GM21447 (cell line): ENCODE data around the gene YEATS2.
"Not testable (repeated sequence)": the region's sequence is repeated elsewhere in the genome, so short reads cannot be mapped to it uniquely, and the experiment has no call there.

ENCODE experiments used
- ATAC-seq: cut with Tn5 transposase; IDR thresholded peaks from one replicate; pipeline ENCODE4 v1.9.1; 2021; ENCODE audit not compliant: unreplicated experiment

Gene YEATS2

DNA sequence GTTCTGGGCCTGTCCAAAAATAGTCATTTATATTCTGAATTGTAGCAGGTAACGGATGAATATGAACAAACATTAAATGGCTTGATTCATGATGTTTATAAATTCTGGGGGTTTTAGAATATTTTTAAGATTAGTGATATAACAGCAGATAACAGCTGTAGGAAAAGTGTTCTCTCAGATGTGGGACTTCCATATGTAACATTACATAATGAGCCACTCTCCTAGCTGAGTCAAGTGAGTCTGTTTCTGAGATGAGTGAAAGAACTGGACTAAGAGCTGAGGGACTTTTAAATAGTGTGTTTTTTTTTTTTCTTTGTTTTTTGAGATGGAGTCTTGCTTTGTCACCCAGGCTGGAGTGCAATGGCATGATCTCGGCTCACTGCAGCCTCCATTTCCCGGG, 13.9 kb downstream of the YEATS2 start:
- no peak for ATAC-seq

DNA sequence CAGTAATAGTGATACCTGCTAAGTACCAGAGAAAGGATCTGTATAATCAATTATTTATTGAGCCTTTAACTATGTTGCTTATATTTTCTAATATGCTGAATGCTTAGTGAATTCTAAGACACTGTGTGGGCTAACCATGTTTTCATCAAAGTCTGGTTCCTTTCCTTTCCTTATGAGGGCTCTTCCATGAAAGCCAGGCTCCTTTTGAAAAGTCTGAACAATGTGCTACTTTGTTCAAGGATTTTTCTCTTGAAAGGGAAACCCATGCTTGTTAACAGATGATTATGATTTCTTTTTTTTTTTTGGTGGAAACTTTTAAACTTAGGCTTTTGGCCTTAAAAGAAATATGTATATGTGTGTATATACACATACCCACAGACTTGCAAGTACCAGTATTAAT, 17.0 kb downstream of the YEATS2 start:
- no peak for ATAC-seq

DNA sequence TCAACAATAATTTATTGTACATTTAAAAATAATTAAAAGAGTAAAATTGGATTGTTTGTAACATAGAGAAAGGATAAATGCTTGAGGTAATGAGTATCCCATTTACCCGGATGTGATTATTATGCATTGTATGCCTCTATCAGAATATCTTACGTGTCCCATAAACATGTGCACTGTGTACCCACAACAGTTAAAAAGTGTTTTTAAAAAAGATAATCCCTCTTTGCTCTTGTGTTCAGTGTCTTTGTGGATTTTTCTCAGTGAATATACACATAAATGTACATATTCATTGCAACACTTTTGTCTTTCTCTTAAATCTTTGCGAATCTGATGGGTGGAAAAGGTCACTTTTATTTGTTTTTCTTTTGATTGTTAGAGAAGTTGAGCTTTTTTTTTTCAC, 20.4 kb downstream of the YEATS2 start:
- ATAC-seq = no peak

DNA sequence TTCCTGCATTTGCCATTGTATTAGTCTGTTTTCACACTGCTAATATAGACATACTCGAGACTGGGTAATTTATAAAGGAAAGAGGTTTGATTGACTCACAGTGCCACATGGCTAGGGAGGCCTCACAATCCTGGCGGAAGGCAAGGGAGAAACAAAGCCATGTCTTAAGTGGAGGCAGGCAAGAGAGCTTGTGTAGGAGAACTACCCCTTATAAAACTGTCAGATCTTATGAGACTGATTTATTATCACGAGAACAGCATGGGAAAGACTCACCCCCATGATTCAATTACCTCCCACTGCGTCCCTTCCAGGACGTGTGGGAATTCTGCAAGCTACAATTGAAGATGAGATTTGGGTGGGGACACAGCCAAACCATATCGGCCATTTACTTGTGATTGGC, 27.8 kb downstream of the YEATS2 start:
- ATAC-seq = no peak

DNA sequence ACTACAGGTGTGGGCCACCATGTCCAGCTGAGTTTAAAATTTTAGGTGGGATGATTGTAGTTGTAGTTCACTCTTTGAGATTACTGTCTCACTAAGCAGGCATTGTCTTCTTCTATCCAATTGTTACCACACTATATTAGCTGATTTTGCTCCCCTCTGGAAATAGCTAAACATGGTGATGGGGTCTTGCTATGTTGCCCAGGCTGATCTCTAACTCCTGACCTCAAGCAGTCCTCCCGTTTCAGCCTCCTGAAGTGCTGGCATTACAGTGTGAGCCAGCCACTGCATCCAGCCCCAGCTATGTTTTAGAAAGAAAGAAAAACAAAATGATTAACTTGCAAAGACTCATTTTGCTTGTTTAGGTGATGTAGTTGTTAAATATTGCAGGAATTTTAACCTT, 30.6 kb downstream of the YEATS2 start:
- no peak for ATAC-seq

DNA sequence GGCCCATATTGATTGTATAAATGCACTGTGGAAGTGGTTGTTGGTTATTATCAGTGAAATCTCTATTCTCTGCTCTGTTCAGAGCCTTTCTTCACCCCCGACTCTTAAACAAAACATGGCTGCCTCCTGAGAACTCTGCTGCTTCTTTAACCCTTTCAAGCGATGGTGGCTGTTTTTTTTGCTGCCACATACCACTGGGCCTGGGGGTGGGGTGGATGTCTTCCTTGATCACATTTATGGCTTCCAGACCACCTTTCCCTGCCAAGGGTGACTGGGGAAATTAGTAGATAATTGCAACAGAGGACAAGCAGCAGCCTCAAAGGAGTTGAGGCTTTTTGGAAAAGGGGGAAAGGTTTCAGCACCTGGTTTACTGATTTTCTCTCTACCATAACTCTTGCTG, 32.8 kb downstream of the YEATS2 start:
- ATAC-seq = no peak

DNA sequence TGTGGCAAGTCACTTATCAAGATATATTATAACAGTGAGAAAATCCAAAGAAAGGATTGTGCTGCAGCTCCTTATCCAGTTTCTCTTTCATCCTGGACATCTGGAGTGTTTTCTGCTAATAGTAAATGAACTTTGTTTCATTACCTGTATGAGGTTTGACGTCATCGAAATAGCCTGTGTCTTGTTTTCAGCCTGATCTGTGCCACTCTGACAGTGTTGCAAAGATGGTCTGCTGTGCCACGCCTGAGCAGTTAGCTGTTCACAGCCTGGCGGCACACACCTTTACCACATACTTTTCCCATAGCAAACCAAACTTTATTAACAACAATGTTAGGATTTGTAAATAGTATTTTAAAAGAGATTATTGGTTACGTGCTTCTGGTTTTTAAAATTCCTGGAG, 34.0 kb downstream of the YEATS2 start:
- ATAC-seq = no peak

DNA sequence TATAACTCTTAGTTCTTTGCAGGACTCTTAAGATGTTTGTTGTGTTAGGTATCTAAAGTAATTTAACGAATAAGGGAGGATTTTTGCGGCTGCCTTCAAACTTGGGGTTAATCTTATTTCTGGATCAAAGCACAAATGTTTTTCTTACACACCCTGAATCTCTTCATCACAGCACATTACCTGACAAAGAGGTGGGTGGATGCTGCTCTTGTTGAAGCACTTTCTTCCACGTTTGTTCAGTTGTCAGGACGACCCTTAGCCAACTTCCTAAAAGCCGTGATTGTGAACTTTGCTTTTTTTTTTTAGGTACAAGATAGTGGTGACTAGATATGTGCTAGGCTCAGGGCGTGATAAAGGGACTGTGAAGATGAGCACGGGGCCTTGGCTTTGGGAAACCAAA, 36.0 kb downstream of the YEATS2 start:
- no peak for ATAC-seq

DNA sequence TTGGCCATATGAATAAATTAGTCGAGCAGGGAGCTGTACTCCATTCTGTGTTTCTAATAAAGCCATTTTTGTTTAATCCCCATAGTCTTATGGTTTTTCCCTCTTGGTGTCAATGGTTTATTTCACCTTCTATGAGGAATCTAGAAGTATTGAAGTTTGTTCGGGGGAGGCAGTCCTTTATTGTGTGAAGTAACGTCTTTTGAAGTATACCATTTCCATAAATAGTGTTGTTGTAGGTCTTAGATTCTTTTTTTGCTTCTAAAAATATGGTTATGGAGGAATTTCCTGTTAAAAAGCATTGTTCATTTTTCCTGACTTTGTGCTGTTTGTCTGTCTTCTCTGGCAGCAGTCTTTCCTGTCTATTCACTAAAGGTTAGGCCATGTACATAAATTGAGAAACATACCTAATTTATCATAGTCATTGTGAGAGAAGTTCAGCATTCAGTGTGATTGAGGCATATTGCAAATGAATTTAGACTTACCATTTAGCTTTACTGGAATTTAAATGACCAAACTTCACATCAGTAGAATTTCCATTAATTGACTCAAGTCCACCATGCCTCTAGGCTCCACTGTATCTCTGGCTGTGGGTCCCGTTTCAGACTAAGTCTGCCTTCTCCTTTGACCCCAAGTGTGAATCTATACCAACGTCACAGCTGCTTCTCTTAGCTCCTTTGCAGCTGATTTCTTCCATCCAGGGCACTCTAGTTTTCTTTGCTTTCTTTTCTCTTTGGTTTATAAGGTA, 37.3 kb downstream of the YEATS2 start:
- ATAC-seq = no peak

DNA sequence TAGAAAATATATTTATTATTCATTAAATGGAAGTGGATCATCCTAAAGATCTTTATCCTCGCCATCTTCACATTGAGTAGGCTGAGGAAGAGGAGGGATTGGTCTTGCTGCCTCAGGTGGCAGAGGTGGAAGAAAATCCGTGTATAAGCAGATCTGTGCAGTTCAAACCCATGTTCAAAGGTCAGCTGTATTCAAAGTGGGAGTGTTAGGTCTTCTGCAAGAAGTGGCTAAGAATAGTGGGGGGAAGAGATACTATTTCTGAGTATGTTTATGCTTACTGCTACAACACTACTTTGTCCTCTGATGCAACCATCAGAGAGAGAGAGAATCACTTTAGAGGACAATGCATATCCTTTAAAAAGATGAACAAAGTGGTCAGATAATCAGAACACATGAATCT, 39.5 kb downstream of the YEATS2 start:
- no peak for ATAC-seq

DNA sequence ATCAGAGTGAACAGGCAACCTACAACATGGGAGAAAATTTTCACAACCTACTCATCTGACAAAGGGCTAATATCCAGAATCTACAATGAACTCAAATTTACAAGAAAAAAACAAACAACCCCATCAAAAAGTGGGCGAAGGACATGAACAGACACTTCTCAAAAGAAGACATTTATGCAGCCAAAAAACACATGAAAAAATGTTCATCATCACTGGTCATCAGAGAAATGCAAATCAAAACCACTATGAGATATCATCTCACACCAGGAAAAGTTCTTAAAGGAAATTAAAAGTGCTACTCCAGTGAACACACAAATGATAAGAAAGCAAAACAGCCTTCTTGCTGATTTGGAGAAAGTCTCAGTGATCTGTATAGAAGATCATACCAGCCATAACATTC, 42.6 kb downstream of the YEATS2 start:
- not testable (repeated sequence) for ATAC-seq

DNA sequence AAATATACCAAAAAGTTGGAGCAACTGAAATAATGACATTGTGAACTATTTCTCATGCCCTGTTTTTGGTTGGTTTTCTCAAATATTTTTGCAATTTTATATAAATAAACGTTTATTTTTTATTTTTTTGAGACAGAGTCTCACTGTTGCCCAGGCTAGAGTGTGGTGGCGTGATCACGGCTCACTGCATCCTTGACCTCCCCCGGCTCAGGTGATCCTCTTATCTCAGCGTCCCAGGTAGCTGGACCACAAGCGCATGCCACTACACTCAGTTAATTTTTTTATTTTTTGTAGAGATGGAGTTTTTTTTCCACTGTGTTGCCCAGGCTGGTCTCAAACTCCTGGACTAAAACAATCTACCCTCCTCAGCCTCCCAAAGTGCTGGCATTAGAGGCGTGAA, 45.6 kb downstream of the YEATS2 start:
- no peak for ATAC-seq

DNA sequence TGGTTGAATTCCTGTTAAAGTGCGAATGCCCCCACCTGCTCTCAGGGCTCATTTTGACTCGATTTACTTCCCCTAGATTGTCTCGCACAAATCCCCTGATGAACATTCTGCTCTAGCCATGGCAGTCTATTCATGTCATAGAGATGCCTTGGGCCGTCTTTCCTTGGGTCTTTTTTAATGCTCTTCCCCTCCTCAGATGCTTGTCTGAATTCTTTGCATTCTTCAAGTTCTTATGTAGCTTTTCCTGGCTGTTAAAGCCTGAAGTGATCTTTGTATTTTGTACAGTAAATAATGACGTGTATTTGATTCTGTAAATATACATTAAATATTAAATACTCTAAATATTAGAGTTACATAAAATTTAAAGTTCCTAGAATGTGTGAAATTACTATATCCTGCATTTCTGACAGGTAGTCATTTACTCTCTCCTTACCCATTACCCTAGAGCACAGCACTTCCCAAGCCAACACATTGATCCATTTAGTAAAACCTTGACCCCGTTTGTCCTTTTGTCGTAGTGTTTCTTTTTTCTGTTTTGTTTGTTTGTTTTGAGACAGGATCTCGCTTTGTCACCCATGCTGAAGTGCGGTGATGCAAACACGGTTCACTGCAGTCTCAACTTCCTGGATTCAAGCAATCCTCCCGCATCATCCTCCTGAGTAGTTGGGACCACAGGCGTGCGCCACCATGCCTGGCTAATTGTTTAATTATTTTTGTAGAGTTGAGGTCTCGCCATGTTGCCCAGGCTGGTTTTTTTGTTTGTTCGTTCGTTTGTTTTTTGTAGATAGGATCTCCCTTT, 47.9 kb downstream of the YEATS2 start:
- ATAC-seq = no peak

DNA sequence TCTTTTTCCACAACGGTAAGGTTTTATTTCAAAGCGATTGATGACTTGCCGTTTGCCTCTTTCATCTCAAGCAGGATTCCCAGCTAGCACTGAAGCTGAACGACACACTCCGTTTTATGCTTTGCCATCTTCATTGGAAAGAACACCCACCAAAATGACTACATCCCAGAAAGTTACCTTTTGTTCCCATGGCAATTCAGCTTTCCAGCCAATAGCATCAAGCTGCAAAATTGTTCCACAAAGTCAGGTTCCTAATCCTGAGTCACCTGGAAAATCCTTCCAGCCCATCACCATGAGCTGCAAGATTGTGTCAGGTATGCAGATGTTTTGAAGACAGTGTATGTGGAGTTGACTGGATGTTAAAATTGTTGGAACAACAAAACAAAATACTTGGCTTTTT, 56.5 kb downstream of the YEATS2 start:
- ATAC-seq = no peak

DNA sequence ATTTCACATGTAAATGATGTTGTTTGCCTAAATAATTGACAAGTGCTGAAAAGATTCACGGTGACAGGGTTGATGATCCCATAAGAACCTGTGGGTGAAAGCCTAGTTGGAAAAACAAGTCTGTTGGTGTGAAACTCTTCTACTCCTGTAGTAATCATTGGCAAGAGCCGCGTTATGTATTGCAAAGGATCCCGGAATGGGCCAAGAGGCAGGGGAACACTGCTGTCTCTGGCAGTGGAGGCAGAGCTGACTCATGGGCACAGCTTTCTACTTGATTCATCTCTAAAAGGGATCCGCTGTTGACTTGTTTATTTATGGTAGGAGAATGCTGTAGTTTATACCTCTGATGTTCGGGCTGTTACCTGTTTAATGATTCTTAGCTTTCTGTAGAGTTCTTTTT, 64.7 kb downstream of the YEATS2 start:
- ATAC-seq = no peak

DNA sequence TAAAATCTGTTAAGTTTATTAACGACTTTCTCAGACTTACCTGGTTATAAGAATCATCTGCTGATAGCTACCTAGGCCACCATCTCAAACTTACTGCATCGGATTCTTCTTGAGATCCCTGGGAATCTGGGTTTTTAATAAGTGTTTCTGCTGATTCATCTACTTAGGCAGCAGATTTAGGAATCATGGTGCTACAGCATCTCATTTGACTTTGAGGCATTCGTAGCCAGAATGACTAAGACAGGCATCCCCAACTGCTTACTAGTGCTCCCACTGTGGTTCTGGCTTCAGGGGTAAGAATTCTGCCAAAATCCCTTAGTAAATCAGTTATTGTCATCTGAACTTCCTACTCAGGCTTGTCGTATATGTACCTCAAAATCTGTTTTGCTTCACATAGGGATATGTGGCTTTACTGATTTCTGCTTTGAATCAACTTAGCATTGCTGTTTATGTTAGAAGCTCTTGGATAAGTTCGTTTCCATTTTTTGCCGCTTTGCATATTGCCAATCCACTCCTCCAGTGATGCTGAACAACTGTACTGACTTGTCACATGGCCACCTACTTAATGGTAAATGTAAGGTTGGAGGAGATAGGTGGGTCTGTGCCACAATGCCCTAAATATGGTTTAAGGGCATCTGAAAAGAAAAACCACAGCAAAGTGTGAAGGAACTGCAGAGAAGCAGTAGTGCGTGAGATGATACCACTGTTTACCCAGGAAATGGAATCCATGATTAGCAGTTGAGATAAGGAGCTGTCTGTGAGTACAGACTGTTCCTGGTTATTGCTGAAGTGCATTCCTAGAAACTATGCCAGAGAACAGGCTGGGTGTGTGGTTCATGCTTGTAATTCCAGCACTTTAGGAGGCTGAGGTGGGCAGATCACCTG, 67.5 kb downstream of the YEATS2 start:
- no peak for ATAC-seq

DNA sequence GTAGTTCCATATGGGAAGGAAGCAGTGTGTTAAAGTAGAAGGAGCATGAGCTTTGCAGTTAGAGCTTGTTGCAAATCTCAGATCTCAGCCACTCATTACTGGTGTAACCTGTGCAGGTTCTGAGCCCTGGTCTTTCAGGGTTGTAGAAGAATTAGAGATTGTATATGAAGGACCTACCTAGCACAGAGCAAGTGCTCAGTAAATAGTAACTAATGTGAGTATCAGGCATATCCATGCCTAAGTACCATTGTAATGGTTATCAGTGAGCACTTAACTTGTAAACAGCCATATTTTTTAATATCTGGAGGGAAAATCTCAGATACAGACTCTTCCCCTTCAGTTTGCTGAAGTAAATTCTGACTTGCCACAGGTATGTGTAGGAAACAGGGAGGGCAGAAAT, 68.5 kb downstream of the YEATS2 start:
- no peak for ATAC-seq

DNA sequence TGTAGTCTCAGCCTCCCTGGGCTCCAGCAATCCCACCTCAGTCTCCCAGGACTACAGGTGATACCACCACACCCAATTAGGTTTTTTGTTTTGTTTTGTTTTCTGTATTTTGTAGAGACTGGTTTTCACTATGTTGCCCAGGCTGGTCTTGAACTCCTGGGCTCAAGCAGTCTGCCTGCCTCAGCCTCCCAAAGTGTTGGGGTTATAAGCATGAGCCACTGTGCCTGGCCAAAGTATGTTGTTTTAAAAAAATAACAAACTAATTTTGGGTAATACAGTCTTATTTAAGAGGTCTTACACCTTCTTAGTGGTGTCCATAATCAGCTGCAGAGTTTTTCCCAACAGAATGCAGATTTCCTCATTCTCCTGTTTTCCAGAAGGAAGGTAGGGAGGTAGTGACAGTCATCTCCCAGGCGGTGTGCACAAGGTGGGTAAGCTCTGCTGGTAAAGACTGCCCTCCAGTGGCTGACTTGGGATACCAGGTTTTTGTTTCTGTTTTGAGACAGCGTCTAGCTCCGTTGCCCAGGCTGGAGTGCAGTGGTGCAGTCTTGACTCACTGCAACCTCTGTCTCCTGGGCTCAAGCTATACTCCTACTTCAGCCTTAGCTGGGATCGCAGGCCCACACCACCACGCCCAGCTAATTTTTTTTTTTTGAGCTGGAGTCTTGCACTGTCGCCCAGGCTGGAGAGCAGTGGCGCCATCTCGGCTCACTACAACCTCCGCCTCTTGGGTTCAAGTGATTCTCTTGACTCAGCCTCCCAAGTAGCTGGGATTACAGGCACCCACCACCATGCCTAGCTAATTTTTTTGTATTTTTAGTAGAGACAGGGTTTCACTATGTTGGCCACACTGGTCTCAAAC, 69.4 kb downstream of the YEATS2 start:
- peak; percentile 88 for ATAC-seq

DNA sequence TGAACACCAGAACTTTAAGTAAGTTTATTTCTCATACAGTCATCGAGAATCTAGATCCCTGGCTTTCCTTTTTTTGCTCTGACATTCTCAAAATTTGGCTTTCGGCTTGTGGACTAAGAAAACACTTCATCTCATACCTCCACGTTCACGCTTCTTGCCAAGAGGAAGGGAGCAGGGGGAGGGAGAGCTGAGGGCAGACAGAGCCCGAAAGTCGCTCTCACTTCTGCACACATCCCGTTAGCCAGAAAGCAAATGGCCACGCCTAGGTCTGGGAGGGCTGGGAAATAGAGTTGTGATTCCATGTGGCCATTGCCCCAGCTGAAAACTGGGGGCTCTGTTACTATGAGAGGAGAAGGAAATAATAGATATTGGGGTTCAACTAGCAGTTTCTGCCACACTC, 70.5 kb downstream of the YEATS2 start:
- no peak for ATAC-seq

DNA sequence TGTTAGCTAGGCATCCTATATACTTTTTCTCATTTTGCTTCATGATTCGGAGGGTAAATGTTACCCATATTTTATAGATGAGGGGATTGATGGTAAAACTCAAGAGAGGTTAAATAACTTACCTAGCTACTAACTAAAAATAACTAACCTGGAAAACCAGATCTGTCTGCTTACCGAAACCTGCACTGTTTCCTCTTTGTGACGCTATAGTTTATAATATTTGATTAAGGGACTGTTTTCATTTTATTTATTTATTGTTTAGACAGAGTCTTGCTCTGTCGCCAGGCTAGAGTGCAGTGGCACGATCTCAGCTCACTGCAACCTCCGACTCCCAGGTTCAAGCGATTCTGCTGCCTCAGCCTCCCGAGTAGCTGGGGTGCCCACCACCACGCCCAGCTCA, 71.9 kb downstream of the YEATS2 start:
- no peak for ATAC-seq

DNA sequence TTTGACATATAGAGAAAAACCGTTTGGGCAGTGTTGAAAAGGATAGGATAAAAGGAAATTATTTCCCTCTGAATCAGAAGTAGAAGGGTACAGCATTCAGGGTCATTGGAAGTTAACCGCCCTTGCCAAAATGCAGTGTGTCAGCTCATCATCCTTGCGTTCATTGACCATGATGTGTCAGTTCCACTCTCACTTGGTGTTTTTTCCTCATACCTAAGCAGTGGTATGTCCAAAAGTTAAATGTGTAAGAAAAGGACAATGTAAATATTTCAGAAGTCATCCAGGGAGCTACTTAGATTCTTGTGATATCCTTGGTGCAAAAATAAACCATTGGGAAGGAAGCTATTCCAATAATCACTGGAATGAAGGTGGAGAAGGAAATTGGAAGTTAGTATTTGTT, 77.0 kb downstream of the YEATS2 start:
- ATAC-seq = no peak
